MV-4-11 (cell line): ENCODE measurements around the gene HS6ST3.

Experiments
- DNase-seq: peaks from one replicate; lab custom pipeline; 2025; lab: John Stamatoyannopoulos, UW

The HS6ST3 gene

GRCh38 chr13:96308568-96308967 is 218.7 kb downstream of the HS6ST3 start:
- no peak for DNase-seq

GRCh38 chr13:96314974-96315373 is 225.1 kb downstream of the HS6ST3 start:
- no peak for DNase-seq

DNA sequence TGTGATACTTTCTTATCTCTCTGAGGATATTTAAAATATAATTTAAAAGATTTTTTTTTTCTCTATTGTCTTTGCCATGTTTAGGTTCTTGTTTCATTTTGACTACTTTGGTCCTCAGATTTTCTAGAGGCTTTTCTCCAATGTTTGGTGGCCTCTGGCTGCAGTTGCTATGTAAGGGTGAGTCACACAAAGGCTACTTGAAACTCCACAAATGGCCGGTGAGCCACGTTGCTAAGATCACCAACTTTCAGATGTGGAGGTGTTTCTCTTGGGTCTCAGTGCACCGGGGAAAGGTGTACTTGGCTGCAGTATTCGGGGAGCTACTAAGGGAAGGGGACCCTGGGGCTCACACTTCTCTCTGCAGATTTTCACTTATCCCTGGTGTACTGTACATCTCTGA is 248.1 kb downstream of the HS6ST3 start:
- no peak for DNase-seq

DNA sequence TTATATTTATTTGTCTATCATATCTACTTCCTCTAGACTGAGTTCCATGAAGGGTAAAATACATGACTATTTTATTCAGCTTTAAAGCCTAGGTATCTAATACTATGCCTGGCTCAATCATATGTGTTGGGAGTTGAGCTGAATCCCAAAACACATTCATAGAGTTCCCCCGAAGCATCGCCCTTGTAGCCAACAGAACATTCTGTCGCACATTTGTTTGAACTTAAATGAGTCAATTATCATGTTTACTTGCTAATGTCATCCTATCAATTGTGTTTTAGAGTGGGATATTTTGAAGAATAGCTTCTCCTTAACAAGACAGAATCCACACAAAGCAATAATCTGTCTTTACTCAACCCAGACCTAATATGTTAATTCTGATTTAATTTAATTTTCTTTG is 252.4 kb downstream of the HS6ST3 start:
- DNase-seq, result no peak

- no peak for DNase-seq
These were observed 253.1 kb downstream of the HS6ST3 start for GRCh38 chr13:96342852-96343465.

GRCh38 chr13:96346921-96347320 is 257.0 kb downstream of the HS6ST3 start:
- DNase-seq, result no peak

DNA sequence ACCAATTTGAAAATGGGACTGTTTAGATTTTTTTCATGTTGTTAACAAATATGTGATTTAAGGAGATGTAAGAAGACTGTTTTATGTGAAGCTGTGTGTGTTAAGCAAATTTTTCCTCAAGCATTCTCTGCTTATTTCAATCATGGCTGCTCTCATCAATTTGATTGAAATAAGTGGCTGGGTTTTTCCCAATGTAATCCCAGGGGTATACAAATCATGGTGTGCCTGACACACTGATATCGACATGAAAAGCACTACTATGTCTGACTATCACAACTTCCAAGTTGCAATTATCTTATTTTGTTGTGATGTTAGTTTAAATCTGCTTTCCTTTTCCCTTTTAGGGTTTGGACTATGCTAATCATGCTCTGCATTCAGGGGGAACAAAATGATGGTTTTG is 283.7 kb downstream of the HS6ST3 start:
- no peak for DNase-seq

- DNase-seq, result no peak
These were observed 287.9 kb downstream of the HS6ST3 start for GRCh38 chr13:96377835-96378234.

DNA sequence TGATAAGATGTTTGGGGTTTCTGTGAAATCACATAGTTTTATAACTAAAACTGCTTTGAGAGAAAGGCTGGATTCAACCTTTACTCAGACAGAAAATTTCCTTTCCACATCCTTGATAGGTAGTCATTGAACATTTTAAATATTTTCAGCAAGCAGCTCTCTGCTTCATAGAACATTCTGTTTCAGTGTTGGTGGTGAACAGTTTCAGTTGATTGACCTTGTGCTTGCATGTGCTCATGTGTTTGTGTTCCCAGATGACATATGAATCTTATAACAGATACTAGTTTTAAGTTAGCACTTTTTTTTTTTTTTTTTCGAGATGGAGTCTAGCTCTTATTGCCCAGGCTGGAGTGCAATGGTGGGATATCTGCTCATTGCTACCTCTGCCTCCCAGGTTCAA is 290.1 kb downstream of the HS6ST3 start:
- DNase-seq, result no peak

- no peak for DNase-seq
These were observed 291.8 kb downstream of the HS6ST3 start for GRCh38 chr13:96381681-96382080.

GRCh38 chr13:96388598-96388997 is 298.7 kb downstream of the HS6ST3 start:
- no peak for DNase-seq

- no peak for DNase-seq
These were observed 301.7 kb downstream of the HS6ST3 start for GRCh38 chr13:96391606-96392005.

- no peak for DNase-seq
These were observed 307.9 kb downstream of the HS6ST3 start for GRCh38 chr13:96397807-96398206.

- DNase-seq, result no peak
These were observed 308.6 kb downstream of the HS6ST3 start for GRCh38 chr13:96398486-96398885.

DNA sequence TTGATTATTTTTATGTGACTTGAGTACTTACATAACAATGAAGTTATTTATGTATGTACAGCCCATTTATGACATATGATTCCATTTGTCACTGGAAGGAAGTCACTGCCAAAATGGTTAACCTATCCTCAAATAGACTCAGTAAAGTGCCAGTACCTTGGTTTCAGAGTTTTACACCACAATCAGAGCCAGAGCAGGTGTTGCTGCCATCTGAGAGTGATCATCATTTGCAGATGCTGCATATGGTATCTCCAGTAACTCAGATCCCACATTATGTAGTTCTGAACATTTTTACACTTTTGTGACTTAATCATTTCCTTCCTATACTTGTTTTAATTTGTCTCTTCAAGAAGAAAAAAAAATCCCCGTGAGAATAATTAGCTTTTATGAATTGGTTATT is 313.3 kb downstream of the HS6ST3 start:
- DNase-seq, result no peak

DNA sequence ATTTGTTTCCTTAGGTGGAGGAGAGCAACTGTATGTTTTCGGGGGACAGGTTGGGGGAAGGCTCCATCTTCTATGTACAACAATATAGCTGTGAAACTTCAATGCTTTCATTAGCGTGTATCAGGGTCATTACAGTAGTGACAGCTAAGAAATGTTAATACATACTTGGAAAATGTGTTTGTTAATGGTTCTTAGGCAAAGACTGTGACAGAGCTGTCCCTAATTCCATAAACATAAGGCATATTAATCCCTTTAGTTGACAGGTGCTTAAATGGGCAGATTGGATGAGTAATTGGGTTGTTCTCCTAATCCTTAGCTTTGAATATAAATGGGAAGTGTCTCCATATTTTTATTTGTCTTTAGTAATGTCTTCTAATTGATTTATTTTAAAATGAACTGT is 313.7 kb downstream of the HS6ST3 start:
- DNase-seq, result no peak

- DNase-seq, result no peak
These were observed 326.0 kb downstream of the HS6ST3 start for GRCh38 chr13:96415831-96416385.

DNA sequence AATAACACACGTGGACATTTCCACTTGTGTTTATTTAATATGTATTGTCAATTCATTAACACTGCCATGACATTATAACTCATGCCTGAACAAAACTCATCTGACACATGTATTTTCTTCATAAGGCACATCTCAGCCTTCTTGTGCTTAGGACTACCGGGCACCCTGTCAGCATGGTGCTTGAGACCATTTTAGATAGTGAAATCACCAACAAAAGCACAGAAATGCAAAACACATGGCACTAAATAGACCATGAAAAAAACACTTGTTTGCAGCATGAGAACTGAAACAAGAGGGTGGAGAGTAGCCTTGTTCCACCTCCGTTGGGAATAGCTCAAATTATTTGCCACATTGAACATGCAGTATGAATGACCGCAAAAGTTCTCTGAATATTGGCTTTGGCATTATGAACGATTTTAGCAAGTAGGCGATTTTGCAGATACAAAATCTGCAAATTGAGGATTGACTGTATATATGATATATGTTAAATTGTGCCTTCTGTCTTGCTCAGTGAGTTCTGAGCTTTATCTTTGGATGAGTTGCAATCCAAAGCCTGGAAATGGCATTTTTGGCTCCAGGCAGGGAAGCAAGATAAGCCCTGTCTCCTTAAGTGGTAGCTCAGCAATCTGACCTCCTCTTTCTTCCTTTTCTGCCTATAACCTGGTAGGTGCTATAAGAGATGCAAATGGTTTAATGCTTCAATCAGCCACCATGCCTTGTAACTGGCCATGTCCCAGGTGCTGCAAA is 328.2 kb downstream of the HS6ST3 start:
- DNase-seq, result no peak

- DNase-seq, result no peak
These were observed 331.4 kb downstream of the HS6ST3 start for GRCh38 chr13:96421314-96421713.

DNA sequence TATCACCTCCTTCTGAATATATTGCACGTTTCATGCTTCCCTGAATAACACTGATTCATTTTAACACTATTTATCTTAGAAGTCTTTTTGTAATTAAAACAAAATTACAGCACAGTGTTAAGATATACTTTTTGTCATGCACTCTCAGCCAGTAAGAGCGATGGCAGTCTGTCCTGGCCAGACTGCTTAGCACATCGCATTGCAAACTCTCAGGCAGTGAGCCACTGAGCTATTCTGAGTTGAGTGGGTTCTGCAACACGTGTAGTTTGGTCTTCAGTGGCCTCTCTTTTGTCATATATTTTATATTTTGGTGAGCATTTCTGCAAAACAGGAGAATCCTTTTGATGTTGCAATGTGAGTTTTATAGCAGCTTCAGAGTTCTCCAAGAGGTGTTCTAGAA is 332.1 kb downstream of the HS6ST3 start:
- DNase-seq, result no peak

DNA sequence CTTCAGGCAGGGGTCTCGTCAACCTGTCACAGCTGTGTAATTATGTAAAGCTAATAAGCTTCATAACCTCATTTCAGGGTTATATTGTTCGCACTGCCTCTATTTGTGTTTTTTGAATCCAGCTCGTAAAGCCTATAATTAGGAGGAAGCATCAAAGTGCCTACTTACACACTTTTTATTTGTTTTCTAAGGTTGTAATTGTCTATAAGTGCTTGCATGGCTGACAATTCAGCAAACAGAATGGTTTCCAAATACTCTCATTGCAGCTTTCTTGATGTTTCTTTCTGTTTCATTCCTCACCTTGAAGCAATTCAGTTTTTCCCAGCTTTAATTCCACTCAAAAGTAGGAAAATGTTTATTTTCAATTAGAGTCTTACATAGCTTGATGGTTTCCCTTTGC is 336.3 kb downstream of the HS6ST3 start:
- DNase-seq, result no peak

DNA sequence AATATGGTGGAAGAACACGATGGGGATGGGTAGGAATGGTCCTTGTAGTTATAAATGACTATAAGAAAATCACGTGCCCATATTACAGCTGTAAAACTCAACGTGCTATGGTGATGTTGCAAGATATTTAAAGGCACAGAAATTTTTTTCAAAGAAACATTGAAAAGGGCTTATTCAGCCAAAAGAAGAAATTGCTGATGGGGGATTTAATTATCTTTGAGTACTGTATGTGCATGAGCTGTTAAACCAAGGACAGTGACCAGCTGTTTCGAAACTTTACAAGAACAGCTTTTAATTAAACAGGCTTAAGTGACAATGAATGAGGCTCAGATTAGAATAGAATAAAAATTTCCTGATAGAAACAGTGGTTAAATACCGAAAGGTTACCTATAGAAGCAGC is 339.0 kb downstream of the HS6ST3 start:
- no peak for DNase-seq

DNA sequence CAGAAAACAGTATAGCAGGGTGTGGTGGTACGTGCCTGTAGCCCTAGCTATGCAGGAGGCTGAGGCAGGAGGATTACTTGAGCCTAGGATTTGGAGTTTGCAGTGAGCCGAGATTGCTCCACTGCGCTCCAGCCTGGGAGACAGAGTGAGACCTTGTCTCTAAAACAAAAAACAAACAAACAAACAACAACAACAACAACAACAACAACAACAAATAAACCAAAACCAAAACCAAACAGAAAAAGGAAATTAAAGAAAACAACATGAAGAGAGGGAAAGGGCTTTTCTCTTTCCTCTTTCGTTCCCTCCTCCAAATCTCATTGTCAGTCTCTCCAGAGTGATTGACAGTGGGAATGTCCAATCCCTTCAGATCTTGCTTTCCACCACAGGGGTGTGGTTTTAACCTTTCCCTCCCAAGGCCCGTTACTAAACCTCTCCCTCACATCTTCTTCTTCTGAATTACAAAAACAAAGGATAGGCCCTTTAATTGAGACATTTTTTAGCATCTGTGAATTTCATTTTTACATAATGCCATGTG is 341.2 kb downstream of the HS6ST3 start:
- DNase-seq, result no peak
